Neural progenitor cell (in vitro differentiated cells): ENCODE data around the gene YAP1. TPM values are rescaled to one million over a fixed set of nuclear protein-coding genes. Genes with fewer than 3 reads are reported as not detected.

Experiments used
- DNase-seq: peaks from one replicate; pipeline ENCODE4 v3.0.0-alpha.2; 2016; ENCODE audit warnings: low spot score
- H2AFZ ChIP-seq: fragments of 200-600 bp; sonication (generic); replicated peaks from 2 replicates; pipeline ENCODE4 v1.6.1; 2016; ENCODE audit warnings: antibody characterized with exemption
- H3F3A ChIP-seq: fragments of 200-600 bp; sonication (generic); 2 replicates; pipeline ENCODE4 v1.6.1; 2016; ENCODE audit warnings: antibody characterized with exemption, low read depth
- H3K27ac ChIP-seq: fragments of 200-600 bp; sonication (generic); 2 replicates; pipeline ENCODE4 v1.5.1; 2016; ENCODE audit warnings: mild to moderate bottlenecking
- H3K27me3 ChIP-seq: fragments of 200-600 bp; sonication (generic); 2 replicates; pipeline ENCODE4 v1.6.1; 2016; ENCODE audit warnings: mild to moderate bottlenecking, moderate library complexity
- H3K36me3 ChIP-seq: fragments of 200-600 bp; sonication (generic); 2 replicates; pipeline ENCODE4 v1.5.1; 2016
- H3K4me1 ChIP-seq: fragments of 200-600 bp; sonication (generic); 2 replicates; pipeline ENCODE4 v1.6.1; 2016; ENCODE audit warnings: mixed run types
- H3K4me2 ChIP-seq: fragments of 200-600 bp; sonication (generic); 2 replicates; pipeline ENCODE4 v1.6.1; 2016
- H3K4me3 ChIP-seq: fragments of 200-600 bp; sonication (generic); 2 replicates; pipeline ENCODE4 v1.5.1; 2016
- H3K79me2 ChIP-seq: fragments of 200-600 bp; sonication (generic); 2 replicates; pipeline ENCODE4 v1.6.1; 2016; ENCODE audit warnings: low read depth
- H3K9ac ChIP-seq: fragments of 200-600 bp; sonication (generic); 2 replicates; pipeline ENCODE4 v1.6.1; 2016
- H3K9me3 ChIP-seq: fragments of 200-600 bp; sonication (generic); 2 replicates; pipeline ENCODE4 v1.5.1; 2016; ENCODE audit warnings: low read depth
- H4K20me1 ChIP-seq: fragments of 200-600 bp; sonication (generic); 2 replicates; pipeline ENCODE4 v1.6.1; 2016; ENCODE audit warnings: low read depth
- H3K27ac Mint-ChIP-seq: 3 replicates; pipeline ENCODE4 v1.8.0; 2021; ENCODE audit warnings: mixed read lengths
- H3K27me3 Mint-ChIP-seq: 2 replicates; pipeline ENCODE4 v1.8.0; 2022; ENCODE audit warnings: low read depth, mild to moderate bottlenecking, inconsistent platforms, moderate library complexity, mixed read lengths; ENCODE audit not compliant: insufficient read depth
- H3K36me3 Mint-ChIP-seq: 3 replicates; pipeline ENCODE4 v1.8.0; 2021; ENCODE audit warnings: mixed read lengths
- H3K4me1 Mint-ChIP-seq: 3 replicates; pipeline ENCODE4 v1.8.0; 2021; ENCODE audit warnings: mixed read lengths
- H3K4me3 Mint-ChIP-seq: 3 replicates; pipeline ENCODE4 v1.8.0; 2021; ENCODE audit warnings: mild to moderate bottlenecking, moderate library complexity, mixed read lengths
- H3K9me3 Mint-ChIP-seq: 3 replicates; pipeline ENCODE4 v1.8.0; 2020; ENCODE audit warnings: mixed read lengths
- EZH2 ChIP-seq: fragments of 200-600 bp; sonication (generic); IDR thresholded peaks from 2 replicates; pipeline ENCODE4 v1.6.1; 2017; ENCODE audit warnings: antibody characterized with exemption, mild to moderate bottlenecking, moderate library complexity
- EZH2phosphoT487 ChIP-seq: fragments of 200-600 bp; sonication (generic); IDR thresholded peaks from 2 replicates; pipeline ENCODE4 v1.6.1; 2017; ENCODE audit warnings: antibody characterized with exemption
- total RNA-seq: library from RNA; depleted of rRNA; stranded (reverse); fragments of >200 nt; gene quantifications from 2 replicates; pipeline ENCODE4 v1.2.3, GENCODE V29; 2015; ENCODE audit warnings: low replicate concordance
- TF ChIP-seq, protein P1 (sequence below): fragments of 200-600 bp; sonication (generic); IDR thresholded peaks from 2 replicates; pipeline ENCODE4 v1.5.1; 2017; ENCODE audit warnings: antibody characterized with exemption, mild to moderate bottlenecking

YAP1 gene
- total RNA-seq, 1 donor from 2014 or later, result 59.9 TPM

DNA sequence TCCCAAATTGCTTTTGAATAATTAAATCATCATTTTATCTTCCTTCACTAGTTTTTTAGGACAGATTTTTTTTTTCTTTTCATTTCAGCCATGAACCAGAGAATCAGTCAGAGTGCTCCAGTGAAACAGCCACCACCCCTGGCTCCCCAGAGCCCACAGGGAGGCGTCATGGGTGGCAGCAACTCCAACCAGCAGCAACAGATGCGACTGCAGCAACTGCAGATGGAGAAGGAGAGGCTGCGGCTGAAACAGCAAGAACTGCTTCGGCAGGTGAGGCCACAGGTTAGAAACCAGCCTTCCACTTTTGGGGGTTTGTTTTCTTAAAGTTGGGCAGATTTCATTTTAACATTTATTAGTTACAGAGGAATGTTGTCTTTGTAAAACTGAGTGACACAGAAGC, 95.6 kb downstream of the YAP1 start:
- H3K27me3 ChIP-seq, result no peaks in the 10 kb centered on the region
- no peaks in the 10 kb centered on the region for H3F3A ChIP-seq
- no peaks in the 10 kb centered on the region for H3K27me3 Mint-ChIP-seq
- H3K9me3 Mint-ChIP-seq, result no peaks in the 10 kb centered on the region
- H3K27ac ChIP-seq, result no peak overlapping the region
- peaks cover 14% of the 10 kb centered on the region for H3K79me2 ChIP-seq
- no peak overlapping the region for H3K4me2 ChIP-seq
- H2AFZ ChIP-seq, result no peak overlapping the region
- TF ChIP-seq, protein P1, sequence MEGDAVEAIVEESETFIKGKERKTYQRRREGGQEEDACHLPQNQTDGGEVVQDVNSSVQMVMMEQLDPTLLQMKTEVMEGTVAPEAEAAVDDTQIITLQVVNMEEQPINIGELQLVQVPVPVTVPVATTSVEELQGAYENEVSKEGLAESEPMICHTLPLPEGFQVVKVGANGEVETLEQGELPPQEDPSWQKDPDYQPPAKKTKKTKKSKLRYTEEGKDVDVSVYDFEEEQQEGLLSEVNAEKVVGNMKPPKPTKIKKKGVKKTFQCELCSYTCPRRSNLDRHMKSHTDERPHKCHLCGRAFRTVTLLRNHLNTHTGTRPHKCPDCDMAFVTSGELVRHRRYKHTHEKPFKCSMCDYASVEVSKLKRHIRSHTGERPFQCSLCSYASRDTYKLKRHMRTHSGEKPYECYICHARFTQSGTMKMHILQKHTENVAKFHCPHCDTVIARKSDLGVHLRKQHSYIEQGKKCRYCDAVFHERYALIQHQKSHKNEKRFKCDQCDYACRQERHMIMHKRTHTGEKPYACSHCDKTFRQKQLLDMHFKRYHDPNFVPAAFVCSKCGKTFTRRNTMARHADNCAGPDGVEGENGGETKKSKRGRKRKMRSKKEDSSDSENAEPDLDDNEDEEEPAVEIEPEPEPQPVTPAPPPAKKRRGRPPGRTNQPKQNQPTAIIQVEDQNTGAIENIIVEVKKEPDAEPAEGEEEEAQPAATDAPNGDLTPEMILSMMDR, result no peak
- no peak for TF ChIP-seq EZH2phosphoT487
- no peak for TF ChIP-seq EZH2
- H3K9me3 ChIP-seq, result no peaks in the 10 kb centered on the region
- no peak for DNase-seq
- no peak overlapping the region for H3K27ac Mint-ChIP-seq
- peaks cover 6% of the 10 kb centered on the region for H3K36me3 ChIP-seq
- no peak overlapping the region for H3K4me3 ChIP-seq
- H3K36me3 Mint-ChIP-seq, result peaks cover 65% of the 10 kb centered on the region
- H3K4me1 ChIP-seq, result peaks cover 24% of the 10 kb centered on the region
- no peak overlapping the region for H3K4me3 Mint-ChIP-seq
- peaks cover 8% of the 10 kb centered on the region for H4K20me1 ChIP-seq
- no peak overlapping the region for H3K9ac ChIP-seq
- peaks cover 20% of the 10 kb centered on the region for H3K4me1 Mint-ChIP-seq

DNA sequence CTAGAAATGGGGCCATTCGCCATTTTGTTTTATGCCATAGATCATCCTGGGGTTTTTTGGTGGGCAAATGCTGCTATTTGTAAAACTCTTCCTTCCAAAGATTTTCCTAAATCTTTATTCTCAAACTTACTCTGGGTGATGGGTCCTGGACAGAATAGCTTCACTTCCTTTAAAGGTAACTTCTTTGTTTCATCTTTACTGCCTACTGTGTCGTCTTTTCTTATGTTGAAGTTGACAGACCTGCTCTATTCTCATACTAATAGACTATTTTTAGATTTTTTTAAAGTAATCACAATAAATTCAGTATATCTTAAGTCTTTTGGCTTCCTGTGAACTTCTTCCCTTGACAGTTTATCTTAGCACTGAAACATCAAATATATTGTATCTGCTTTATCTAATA, 98.6 kb downstream of the YAP1 start:
- no peaks in the 10 kb centered on the region for H3K27me3 ChIP-seq
- H3K36me3 Mint-ChIP-seq, result peaks cover 71% of the 10 kb centered on the region
- H3K27ac ChIP-seq, result no peak overlapping the region
- no peak for DNase-seq
- peaks cover 10% of the 10 kb centered on the region for H3K36me3 ChIP-seq
- TF ChIP-seq EZH2phosphoT487 (no peak), EZH2 (no peak)
- TF ChIP-seq, protein P1, result no peak
- peaks cover 7% of the 10 kb centered on the region for H4K20me1 ChIP-seq
- H3K9me3 Mint-ChIP-seq, result no peaks in the 10 kb centered on the region
- peaks cover 16% of the 10 kb centered on the region for H3K4me1 ChIP-seq
- no peaks in the 10 kb centered on the region for H3K79me2 ChIP-seq
- no peak overlapping the region for H3K4me3 Mint-ChIP-seq
- no peak overlapping the region for H3K4me2 ChIP-seq
- H3K27ac Mint-ChIP-seq, result no peak overlapping the region
- peaks cover 9% of the 10 kb centered on the region for H3K4me1 Mint-ChIP-seq
- no peaks in the 10 kb centered on the region for H3K27me3 Mint-ChIP-seq
- no peak overlapping the region for H2AFZ ChIP-seq
- no peaks in the 10 kb centered on the region for H3F3A ChIP-seq
- no peak overlapping the region for H3K4me3 ChIP-seq
- H3K9ac ChIP-seq, result no peak overlapping the region
- no peaks in the 10 kb centered on the region for H3K9me3 ChIP-seq

DNA sequence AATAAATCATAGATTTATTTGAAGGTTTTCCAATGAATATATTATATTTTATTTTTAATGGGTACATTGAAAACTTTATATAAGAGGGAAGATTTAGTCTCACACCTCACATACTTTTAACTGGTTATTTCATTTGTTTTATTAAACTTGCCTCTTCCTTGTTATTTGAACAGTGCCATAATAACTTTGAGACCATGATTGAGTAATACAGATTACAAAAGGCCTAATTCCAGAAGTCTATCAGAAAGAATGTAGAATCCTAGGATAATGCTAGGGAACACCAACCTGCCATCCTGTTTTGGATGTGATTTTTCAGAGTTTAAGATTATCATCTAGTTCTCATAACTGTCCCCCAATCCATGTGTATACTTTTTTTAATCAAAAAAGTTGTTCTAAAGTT, 104.4 kb downstream of the YAP1 start:
- H3K27me3 ChIP-seq, result no peaks in the 10 kb centered on the region
- no peaks in the 10 kb centered on the region for H3K9me3 Mint-ChIP-seq
- H3K36me3 Mint-ChIP-seq, result peaks cover 54% of the 10 kb centered on the region
- peaks cover 7% of the 10 kb centered on the region for H3K36me3 ChIP-seq
- H3F3A ChIP-seq, result no peaks in the 10 kb centered on the region
- no peak overlapping the region for H3K27ac ChIP-seq
- no peak overlapping the region for H3K9ac ChIP-seq
- no peak overlapping the region for H3K4me3 ChIP-seq
- no peak overlapping the region for H3K27ac Mint-ChIP-seq
- H2AFZ ChIP-seq, result no peak overlapping the region
- H3K27me3 Mint-ChIP-seq, result peaks cover 3% of the 10 kb centered on the region
- H3K4me3 Mint-ChIP-seq, result no peak overlapping the region
- H3K9me3 ChIP-seq, result no peaks in the 10 kb centered on the region
- H3K4me1 Mint-ChIP-seq, result no peaks in the 10 kb centered on the region
- no peaks in the 10 kb centered on the region for H3K79me2 ChIP-seq
- H3K4me2 ChIP-seq, result no peak overlapping the region
- DNase-seq, result no peak
- H4K20me1 ChIP-seq, result no peaks in the 10 kb centered on the region
- no peaks in the 10 kb centered on the region for H3K4me1 ChIP-seq
- TF ChIP-seq EZH2phosphoT487 (no peak), EZH2 (no peak)
- TF ChIP-seq, protein P1, result no peak
